ENCODE results near the gene RCOR3. TPM values are rescaled to one million over a fixed set of nuclear protein-coding genes. Genes with fewer than 3 reads are reported as not detected.
"Not testable (repeated sequence)": the region's sequence is repeated elsewhere in the genome, so short reads cannot be mapped to it uniquely, and the experiment has no call there.

The RCOR3 gene
- total and polyA plus RNA-seq, 2 donors from 2014 or later = 19.8 to 64.9 TPM

DNA sequence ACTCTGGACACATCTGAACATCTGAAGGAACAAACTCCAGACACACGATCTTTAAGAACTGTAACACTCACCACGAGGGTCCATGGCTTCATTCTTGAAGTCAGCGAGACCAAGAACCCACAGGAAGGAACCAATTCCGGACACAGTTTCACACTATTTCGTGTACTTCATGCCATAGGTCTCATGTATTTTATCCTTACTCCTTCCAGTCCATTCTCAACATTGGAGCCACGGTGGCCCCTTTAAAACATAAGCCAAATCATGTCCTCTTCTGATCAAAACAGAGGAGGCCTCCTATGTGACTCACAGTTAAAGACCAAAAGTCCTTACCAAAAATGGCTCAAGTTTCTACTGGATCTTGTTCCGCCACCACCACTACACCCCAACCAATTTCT is 29.8 kb upstream of the RCOR3 start:
- Histone ChIP-seq H3K9ac (ENCODE audit: low read length in 3 of 3) (no peak overlapping the region), H3K9me3 (ENCODE audit: control insufficient read depth in 2 of 3, insufficient read depth in 1 of 3, low read length in 3 of 3) (no peaks in the 10 kb centered on the region), H3K4me3 (ENCODE audit: low read length in 3 of 3) (no peak overlapping the region), H3K36me3 (ENCODE audit: control insufficient read depth in 2 of 3, insufficient read depth in 3 of 3, low read length in 3 of 3) (no peaks in the 10 kb centered on the region), H3K4me1 (ENCODE audit: control insufficient read depth in 2 of 3, insufficient read depth in 2 of 3, low read depth in 1 of 3, low read length in 3 of 3) (no peaks in the 10 kb centered on the region), H3K27me3 (ENCODE audit: control insufficient read depth, insufficient read depth, low read length) (no peaks in the 10 kb centered on the region), H3K27ac (ENCODE audit: low read depth in 2 of 2, low read length in 2 of 2) (no peak overlapping the region)
- intact Hi-C loops (cut with DNase I) = no loop called here
- TF ChIP-seq, protein P1, sequence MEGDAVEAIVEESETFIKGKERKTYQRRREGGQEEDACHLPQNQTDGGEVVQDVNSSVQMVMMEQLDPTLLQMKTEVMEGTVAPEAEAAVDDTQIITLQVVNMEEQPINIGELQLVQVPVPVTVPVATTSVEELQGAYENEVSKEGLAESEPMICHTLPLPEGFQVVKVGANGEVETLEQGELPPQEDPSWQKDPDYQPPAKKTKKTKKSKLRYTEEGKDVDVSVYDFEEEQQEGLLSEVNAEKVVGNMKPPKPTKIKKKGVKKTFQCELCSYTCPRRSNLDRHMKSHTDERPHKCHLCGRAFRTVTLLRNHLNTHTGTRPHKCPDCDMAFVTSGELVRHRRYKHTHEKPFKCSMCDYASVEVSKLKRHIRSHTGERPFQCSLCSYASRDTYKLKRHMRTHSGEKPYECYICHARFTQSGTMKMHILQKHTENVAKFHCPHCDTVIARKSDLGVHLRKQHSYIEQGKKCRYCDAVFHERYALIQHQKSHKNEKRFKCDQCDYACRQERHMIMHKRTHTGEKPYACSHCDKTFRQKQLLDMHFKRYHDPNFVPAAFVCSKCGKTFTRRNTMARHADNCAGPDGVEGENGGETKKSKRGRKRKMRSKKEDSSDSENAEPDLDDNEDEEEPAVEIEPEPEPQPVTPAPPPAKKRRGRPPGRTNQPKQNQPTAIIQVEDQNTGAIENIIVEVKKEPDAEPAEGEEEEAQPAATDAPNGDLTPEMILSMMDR (IDR thresholded peaks at IDR 0.05; ENCODE audit: borderline replicate concordance, extremely low read depth, insufficient read depth) = no peak
- DNase-seq = no peak
- FAIRE-seq = no peak

DNA sequence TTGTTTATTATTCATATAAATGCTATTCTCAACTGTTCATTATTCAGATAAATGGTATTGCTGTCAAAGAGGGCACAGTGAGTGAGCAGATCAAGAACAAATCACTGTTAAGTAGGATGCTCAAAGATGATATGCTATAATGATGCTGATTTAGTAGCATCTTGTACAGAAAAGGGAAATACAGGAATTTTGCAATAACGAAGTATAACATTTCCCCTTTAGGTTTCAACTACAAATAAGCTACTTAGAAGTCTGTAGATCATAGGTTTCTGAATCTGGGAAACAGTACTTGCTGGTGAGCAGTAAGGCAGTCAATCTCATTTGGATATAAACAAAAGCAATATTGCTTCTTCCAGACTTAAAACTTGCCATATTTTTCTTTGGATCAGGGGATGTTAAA is 27.3 kb upstream of the RCOR3 start:
- Histone ChIP-seq H3K9me3 (ENCODE audit: control insufficient read depth in 2 of 3, insufficient read depth in 1 of 3, low read length in 3 of 3) (no peaks in the 10 kb centered on the region), H3K36me3 (ENCODE audit: control insufficient read depth in 2 of 3, insufficient read depth in 3 of 3, low read length in 3 of 3) (no peaks in the 10 kb centered on the region), H3K27ac (ENCODE audit: low read depth in 2 of 2, low read length in 2 of 2) (no peak overlapping the region), H3K9ac (ENCODE audit: low read length in 3 of 3) (no peak overlapping the region), H3K27me3 (ENCODE audit: control insufficient read depth, insufficient read depth, low read length) (no peaks in the 10 kb centered on the region), H3K4me3 (ENCODE audit: low read length in 3 of 3) (no peak overlapping the region), H3K4me1 (ENCODE audit: control insufficient read depth in 2 of 3, insufficient read depth in 2 of 3, low read depth in 1 of 3, low read length in 3 of 3) (no peaks in the 10 kb centered on the region)
- TF ChIP-seq, protein P1 (IDR thresholded peaks at IDR 0.05; ENCODE audit: borderline replicate concordance, extremely low read depth, insufficient read depth) = no peak
- intact Hi-C loops (cut with DNase I) = no loop called here
- no peak for DNase-seq
- no peak for FAIRE-seq

DNA sequence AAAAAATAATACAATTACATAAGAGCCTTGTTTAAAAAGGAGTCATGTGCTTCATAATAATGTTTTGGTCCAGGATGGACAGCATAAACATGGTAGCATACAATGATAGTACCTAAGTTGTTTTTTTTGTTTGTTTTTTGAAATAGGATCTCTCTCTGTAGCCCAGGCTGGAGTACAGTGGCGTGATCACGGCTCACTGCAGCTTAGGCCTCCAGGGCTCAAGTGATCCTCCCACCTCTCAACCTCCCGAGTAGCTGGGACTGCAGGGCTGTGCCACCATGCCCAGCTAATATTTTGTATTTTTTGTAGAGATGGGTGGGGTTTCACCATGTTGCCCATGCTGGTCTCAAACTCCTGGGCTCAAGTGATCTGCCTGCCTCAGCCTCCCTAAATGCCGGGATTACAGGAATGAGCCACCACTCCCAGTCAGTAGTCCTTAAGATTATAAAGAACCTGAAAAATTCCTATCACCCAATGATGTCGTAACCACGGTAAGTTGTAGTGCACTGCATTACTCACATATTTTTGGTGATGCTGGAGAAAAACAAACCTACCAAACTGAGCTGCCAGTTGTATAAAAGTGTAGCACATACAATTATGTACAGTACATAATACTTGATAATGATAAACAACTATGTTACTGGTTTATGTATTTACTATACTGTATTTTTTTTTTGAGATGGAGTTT is 22.4 kb upstream of the RCOR3 start:
- Histone ChIP-seq H3K4me1 (ENCODE audit: control insufficient read depth in 2 of 3, insufficient read depth in 2 of 3, low read depth in 1 of 3, low read length in 3 of 3) (no peaks in the 10 kb centered on the region), H3K9me3 (ENCODE audit: control insufficient read depth in 2 of 3, insufficient read depth in 1 of 3, low read length in 3 of 3) (no peaks in the 10 kb centered on the region), H3K27ac (ENCODE audit: low read depth in 2 of 2, low read length in 2 of 2) (no peak overlapping the region), H3K27me3 (ENCODE audit: control insufficient read depth, insufficient read depth, low read length) (no peaks in the 10 kb centered on the region), H3K4me3 (ENCODE audit: low read length in 3 of 3) (no peak overlapping the region), H3K9ac (ENCODE audit: low read length in 3 of 3) (no peak overlapping the region), H3K36me3 (ENCODE audit: control insufficient read depth in 2 of 3, insufficient read depth in 3 of 3, low read length in 3 of 3) (no peaks in the 10 kb centered on the region)
- DNase-seq (no peak), FAIRE-seq (no peak)
- intact Hi-C loops (cut with DNase I) = no loop called here
- TF ChIP-seq, protein P1 (IDR thresholded peaks at IDR 0.05; ENCODE audit: borderline replicate concordance, extremely low read depth, insufficient read depth) = no peak

DNA sequence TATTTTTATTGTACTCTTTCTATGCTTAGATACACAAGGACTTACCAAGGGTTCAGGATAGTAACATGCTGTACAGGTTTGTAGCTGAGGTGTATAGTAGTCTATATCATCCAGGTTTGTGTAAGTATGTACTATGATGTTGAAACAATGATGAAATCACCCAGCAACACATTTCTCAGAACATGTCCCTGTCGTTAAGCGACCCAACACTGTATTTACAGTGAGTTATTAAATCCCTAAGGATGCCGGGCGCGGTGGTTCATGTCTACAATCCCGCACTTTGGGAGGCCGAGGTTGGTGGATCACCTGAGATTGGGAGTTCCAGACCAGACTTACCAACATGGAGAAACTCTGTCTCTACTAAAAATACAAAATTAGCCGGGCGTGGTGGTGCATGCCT is 21.6 kb upstream of the RCOR3 start:
- Histone ChIP-seq H3K27me3 (ENCODE audit: control insufficient read depth, insufficient read depth, low read length) (no peaks in the 10 kb centered on the region), H3K4me3 (ENCODE audit: low read length in 3 of 3) (no peak overlapping the region), H3K9ac (ENCODE audit: low read length in 3 of 3) (no peak overlapping the region), H3K9me3 (ENCODE audit: control insufficient read depth in 2 of 3, insufficient read depth in 1 of 3, low read length in 3 of 3) (no peaks in the 10 kb centered on the region), H3K27ac (ENCODE audit: low read depth in 2 of 2, low read length in 2 of 2) (no peak overlapping the region), H3K36me3 (ENCODE audit: control insufficient read depth in 2 of 3, insufficient read depth in 3 of 3, low read length in 3 of 3) (no peaks in the 10 kb centered on the region), H3K4me1 (ENCODE audit: control insufficient read depth in 2 of 3, insufficient read depth in 2 of 3, low read depth in 1 of 3, low read length in 3 of 3) (no peaks in the 10 kb centered on the region)
- intact Hi-C loops (cut with DNase I) = no loop called here
- DNase-seq (no peak), FAIRE-seq (no peak)
- TF ChIP-seq, protein P1 (IDR thresholded peaks at IDR 0.05; ENCODE audit: borderline replicate concordance, extremely low read depth, insufficient read depth) = no peak

DNA sequence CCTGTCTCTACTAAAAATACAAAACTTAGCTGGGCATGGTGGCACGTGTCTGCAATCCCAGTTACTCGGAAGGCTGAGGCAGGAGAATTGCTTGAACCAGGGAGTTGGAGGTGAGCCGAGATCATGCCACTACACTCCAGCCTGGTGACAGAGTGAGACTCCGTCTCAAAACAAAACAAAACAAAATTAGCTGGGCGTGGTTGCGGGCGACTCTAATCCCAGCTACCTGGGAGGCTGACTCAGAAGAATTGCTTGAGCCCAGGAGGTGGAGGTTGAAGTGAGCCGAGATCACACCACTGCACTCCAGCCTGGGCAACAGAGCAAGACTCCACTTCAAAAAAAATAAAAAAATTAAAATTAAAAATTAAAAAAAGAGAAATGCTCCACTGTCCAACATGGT is 18.6 kb upstream of the RCOR3 start:
- DNase-seq; intact Hi-C loops (cut with DNase I); FAIRE-seq: not testable (repeated sequence)

More for the DNA sequence above, 18.6 kb upstream of the RCOR3 start:
- H3K36me3 ChIP-seq (ENCODE audit: control insufficient read depth in 2 of 3, insufficient read depth in 3 of 3, low read length in 3 of 3); H3K9me3 ChIP-seq (ENCODE audit: control insufficient read depth in 2 of 3, insufficient read depth in 1 of 3, low read length in 3 of 3); H3K4me1 ChIP-seq (ENCODE audit: control insufficient read depth in 2 of 3, insufficient read depth in 2 of 3, low read depth in 1 of 3, low read length in 3 of 3); H3K9ac ChIP-seq (ENCODE audit: low read length in 3 of 3); H3K27ac ChIP-seq (ENCODE audit: low read depth in 2 of 2, low read length in 2 of 2); H3K27me3 ChIP-seq (ENCODE audit: control insufficient read depth, insufficient read depth, low read length); H3K4me3 ChIP-seq (ENCODE audit: low read length in 3 of 3): not testable (repeated sequence)
